OCI-LY1 (cell line): ENCODE results near the gene SLC29A1.

Source experiments
- H2AFZ ChIP-seq: fragments of 200-600 bp; sonication (generic), shearing (Covaris generic); 2 replicates; pipeline ENCODE4 v1.6.0; 2014; ENCODE audit warnings: antibody characterized with exemption, mild to moderate bottlenecking, low read length
- H3F3A ChIP-seq: fragments of 200-600 bp; sonication (generic), shearing (Covaris generic); 2 replicates; pipeline ENCODE4 v1.6.0; 2014; ENCODE audit warnings: mild to moderate bottlenecking, antibody characterized with exemption, low read length, moderate library complexity; ENCODE audit not compliant: insufficient read depth
- H3K27ac ChIP-seq: fragments of 200-600 bp; sonication (generic); 2 replicates; pipeline ENCODE4 v1.5.1; 2014; ENCODE audit warnings: low read length, mixed run types, mild to moderate bottlenecking, low read depth; ENCODE audit not compliant: poor library complexity, severe bottlenecking
- H3K27me3 ChIP-seq: fragments of 200-600 bp; sonication (generic); 2 replicates; pipeline ENCODE4 v1.6.0; 2014; ENCODE audit warnings: antibody characterized with exemption, mild to moderate bottlenecking, low read length, moderate library complexity; ENCODE audit not compliant: insufficient read depth
- H3K36me3 ChIP-seq: fragments of 200-600 bp; sonication (generic); 2 replicates; pipeline ENCODE4 v1.6.1; 2014; ENCODE audit warnings: mild to moderate bottlenecking, antibody characterized with exemption, low read length, moderate library complexity, mixed read lengths; ENCODE audit not compliant: insufficient read depth
- H3K4me1 ChIP-seq: fragments of 200-600 bp; sonication (generic); 2 replicates; pipeline ENCODE4 v1.5.1; 2014; ENCODE audit warnings: mild to moderate bottlenecking, low read length, moderate library complexity; ENCODE audit not compliant: insufficient read depth, severe bottlenecking
- H3K4me2 ChIP-seq: fragments of 200-600 bp; sonication (generic), shearing (Covaris generic); 2 replicates; pipeline ENCODE4 v1.6.1; 2014; ENCODE audit warnings: low read length
- H3K4me3 ChIP-seq: fragments of 200-600 bp; sonication (generic); 2 replicates; pipeline ENCODE4 v1.5.1; 2014; ENCODE audit warnings: low read length, low read depth, mild to moderate bottlenecking, mixed read lengths; ENCODE audit not compliant: poor library complexity, severe bottlenecking
- H3K79me2 ChIP-seq: fragments of 200-600 bp; shearing (Covaris generic); 2 replicates; pipeline ENCODE4 v1.6.1; 2016; ENCODE audit warnings: mixed run types, low read length, mixed read lengths; ENCODE audit not compliant: insufficient read depth
- H3K9ac ChIP-seq: fragments of 200-600 bp; sonication (generic), shearing (Covaris generic); 2 replicates; pipeline ENCODE4 v1.6.1; 2014; ENCODE audit warnings: mild to moderate bottlenecking, low read length, mixed read lengths
- H3K9me2 ChIP-seq: fragments of 200-600 bp; sonication (generic), shearing (Covaris generic); 2 replicates; pipeline ENCODE4 v1.6.1; 2014; ENCODE audit warnings: low read depth, mild to moderate bottlenecking, low read length, mixed read lengths
- H3K9me3 ChIP-seq: fragments of 200-600 bp; shearing (Covaris generic); 2 replicates; pipeline ENCODE4 v1.6.1; 2014; ENCODE audit warnings: low read length, mixed read lengths
- H4K20me1 ChIP-seq: fragments of 200-600 bp; sonication (generic), shearing (Covaris generic); 2 replicates; pipeline ENCODE4 v1.6.0; 2016; ENCODE audit warnings: mild to moderate bottlenecking, low read length; ENCODE audit not compliant: insufficient read depth
- EZH2 ChIP-seq: fragments of 200-600 bp; sonication (generic), shearing (Covaris generic); IDR thresholded peaks from 2 replicates; pipeline ENCODE4 v1.8.0; 2017; ENCODE audit warnings: borderline replicate concordance, mixed run types, mild to moderate bottlenecking, antibody characterized with exemption, low read length, moderate library complexity, mixed read lengths
- TF ChIP-seq, protein P1 (sequence below): fragments of 200-600 bp; sonication (generic), shearing (Covaris generic); IDR thresholded peaks from 2 replicates; pipeline ENCODE4 v1.5.1; 2017; ENCODE audit warnings: mild to moderate bottlenecking, antibody characterized with exemption, low read length, moderate library complexity, mixed read lengths

Gene SLC29A1

DNA sequence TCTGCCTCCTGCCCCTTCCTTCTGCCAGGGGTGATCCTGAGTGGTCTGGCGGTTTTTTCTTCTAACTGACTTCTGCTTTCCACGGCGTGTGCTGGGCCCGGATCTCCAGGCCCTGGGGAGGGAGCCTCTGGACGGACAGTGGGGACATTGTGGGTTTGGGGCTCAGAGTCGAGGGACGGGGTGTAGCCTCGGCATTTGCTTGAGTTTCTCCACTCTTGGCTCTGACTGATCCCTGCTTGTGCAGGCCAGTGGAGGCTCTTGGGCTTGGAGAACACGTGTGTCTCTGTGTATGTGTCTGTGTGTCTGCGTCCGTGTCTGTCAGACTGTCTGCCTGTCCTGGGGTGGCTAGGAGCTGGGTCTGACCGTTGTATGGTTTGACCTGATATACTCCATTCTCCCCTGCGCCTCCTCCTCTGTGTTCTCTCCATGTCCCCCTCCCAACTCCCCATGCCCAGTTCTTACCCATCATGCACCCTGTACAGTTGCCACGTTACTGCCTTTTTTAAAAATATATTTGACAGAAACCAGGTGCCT lies 10.2 kb downstream of the SLC29A1 start:
- no peaks in the 10 kb centered on the region for H3K9me2 ChIP-seq
- no peaks in the 10 kb centered on the region for H3F3A ChIP-seq
- TF ChIP-seq, protein P1, sequence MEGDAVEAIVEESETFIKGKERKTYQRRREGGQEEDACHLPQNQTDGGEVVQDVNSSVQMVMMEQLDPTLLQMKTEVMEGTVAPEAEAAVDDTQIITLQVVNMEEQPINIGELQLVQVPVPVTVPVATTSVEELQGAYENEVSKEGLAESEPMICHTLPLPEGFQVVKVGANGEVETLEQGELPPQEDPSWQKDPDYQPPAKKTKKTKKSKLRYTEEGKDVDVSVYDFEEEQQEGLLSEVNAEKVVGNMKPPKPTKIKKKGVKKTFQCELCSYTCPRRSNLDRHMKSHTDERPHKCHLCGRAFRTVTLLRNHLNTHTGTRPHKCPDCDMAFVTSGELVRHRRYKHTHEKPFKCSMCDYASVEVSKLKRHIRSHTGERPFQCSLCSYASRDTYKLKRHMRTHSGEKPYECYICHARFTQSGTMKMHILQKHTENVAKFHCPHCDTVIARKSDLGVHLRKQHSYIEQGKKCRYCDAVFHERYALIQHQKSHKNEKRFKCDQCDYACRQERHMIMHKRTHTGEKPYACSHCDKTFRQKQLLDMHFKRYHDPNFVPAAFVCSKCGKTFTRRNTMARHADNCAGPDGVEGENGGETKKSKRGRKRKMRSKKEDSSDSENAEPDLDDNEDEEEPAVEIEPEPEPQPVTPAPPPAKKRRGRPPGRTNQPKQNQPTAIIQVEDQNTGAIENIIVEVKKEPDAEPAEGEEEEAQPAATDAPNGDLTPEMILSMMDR, result no peak
- H3K27me3 ChIP-seq, result no peaks in the 10 kb centered on the region
- H3K27ac ChIP-seq, result no peak overlapping the region
- H3K9ac ChIP-seq, result no peak overlapping the region
- H4K20me1 ChIP-seq, result no peaks in the 10 kb centered on the region
- peaks cover 9% of the 10 kb centered on the region for H3K4me1 ChIP-seq
- no peak overlapping the region for H2AFZ ChIP-seq
- no peaks in the 10 kb centered on the region for H3K9me3 ChIP-seq
- H3K4me2 ChIP-seq, result no peak overlapping the region
- no peaks in the 10 kb centered on the region for H3K79me2 ChIP-seq
- H3K36me3 ChIP-seq, result peaks cover 66% of the 10 kb centered on the region
- H3K4me3 ChIP-seq, result no peak overlapping the region

DNA sequence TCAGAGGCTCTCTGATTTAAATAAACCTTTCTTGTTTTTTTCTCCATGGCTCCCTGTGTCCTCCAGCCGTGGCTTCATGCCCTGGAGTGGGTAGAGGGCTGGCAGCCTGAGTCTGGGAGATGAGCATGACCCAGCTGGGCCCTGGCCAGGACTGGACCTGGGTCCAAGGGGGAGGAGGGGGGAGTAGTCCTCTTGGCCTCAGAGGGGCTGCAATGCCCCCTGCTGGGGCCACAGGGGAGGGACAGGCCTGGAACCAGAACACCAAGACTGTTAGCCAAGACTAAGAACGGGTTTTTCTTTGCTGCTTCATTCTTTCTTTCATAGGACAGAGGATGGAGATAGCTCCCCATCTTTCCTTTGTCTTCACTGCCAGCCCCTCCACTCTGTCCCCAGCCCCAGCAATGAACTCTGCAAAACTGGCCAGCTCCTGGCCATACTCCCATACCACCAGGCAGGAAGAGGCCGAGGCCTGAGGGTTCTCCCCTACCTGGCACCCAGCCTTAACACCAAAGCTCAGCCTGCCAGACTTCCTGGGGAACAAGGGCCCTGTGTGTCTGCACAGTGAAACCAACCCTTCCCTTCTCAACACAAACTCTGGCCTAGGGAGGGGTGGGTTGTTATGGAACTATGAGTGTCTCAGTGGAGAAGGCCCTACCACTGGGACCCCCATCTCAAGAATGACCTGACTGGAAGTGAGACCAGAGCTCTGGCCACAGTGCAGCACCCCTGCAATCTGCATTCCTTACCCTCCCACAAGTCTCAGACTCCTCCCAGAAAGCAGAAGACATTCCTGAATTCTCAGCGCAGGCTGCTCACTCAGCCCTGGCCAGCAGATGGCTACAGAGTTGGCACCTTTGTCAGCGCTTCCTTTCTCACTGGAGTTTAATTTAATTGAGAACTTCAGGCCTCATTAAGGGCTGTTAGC lies 11.0 kb downstream of the SLC29A1 start:
- H3F3A ChIP-seq, result no peaks in the 10 kb centered on the region
- H3K9me2 ChIP-seq, result no peaks in the 10 kb centered on the region
- H3K4me3 ChIP-seq, result no peak overlapping the region
- no peak for TF ChIP-seq EZH2
- TF ChIP-seq, protein P1, result peak; percentile 89
- no peaks in the 10 kb centered on the region for H4K20me1 ChIP-seq
- H2AFZ ChIP-seq, result no peak overlapping the region
- H3K9ac ChIP-seq, result no peak overlapping the region
- H3K4me2 ChIP-seq, result no peak overlapping the region
- H3K4me1 ChIP-seq, result peaks cover 9% of the 10 kb centered on the region
- H3K27ac ChIP-seq, result no peak overlapping the region
- H3K9me3 ChIP-seq, result no peaks in the 10 kb centered on the region
- H3K27me3 ChIP-seq, result no peaks in the 10 kb centered on the region
- no peaks in the 10 kb centered on the region for H3K79me2 ChIP-seq
- H3K36me3 ChIP-seq, result peaks cover 59% of the 10 kb centered on the region

DNA sequence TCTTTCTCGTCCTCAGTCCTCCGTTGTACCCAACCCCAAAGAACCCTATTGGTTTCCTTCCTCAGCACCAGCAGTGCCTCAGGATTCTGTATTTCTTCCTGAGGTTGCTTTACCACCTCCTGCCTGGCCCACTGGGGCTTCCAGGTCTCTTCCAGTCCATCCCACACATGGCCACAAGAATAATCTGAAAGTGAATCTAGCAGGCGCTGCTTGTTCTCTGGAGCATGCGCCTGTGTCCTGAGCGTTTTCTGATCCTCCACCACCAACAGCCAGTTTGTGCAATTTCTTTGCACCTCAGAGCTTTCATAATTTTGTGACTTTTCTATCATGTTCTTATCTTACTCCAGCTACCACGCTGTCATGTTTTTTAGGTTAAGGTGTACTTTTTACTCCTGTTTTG lies 11.9 kb downstream of the SLC29A1 start:
- no peaks in the 10 kb centered on the region for H3K79me2 ChIP-seq
- H2AFZ ChIP-seq, result no peak overlapping the region
- H3K9me2 ChIP-seq, result no peaks in the 10 kb centered on the region
- H3K4me2 ChIP-seq, result no peak overlapping the region
- H3K9ac ChIP-seq, result no peak overlapping the region
- H3K27me3 ChIP-seq, result no peaks in the 10 kb centered on the region
- TF ChIP-seq EZH2, result no peak
- TF ChIP-seq, protein P1, result no peak
- H3K36me3 ChIP-seq, result peaks cover 50% of the 10 kb centered on the region
- H3K9me3 ChIP-seq, result no peaks in the 10 kb centered on the region
- no peak overlapping the region for H3K4me3 ChIP-seq
- H3K4me1 ChIP-seq, result peaks cover 9% of the 10 kb centered on the region
- H3F3A ChIP-seq, result no peaks in the 10 kb centered on the region
- no peaks in the 10 kb centered on the region for H4K20me1 ChIP-seq
- no peak overlapping the region for H3K27ac ChIP-seq
